HL-60/S4 treated with phorbol 12-myristate 13-acetate at 8.2 ng/mL for 4 days and 3 days (cell line): ENCODE measurements around the gene NUP50.
"Not testable (repeated sequence)": the region's sequence is repeated elsewhere in the genome, so short reads cannot be mapped to it uniquely, and the experiment has no call there.

Source experiments
- in situ Hi-C: fragments of 300-500 bp; cut with MboI; formaldehyde crosslinking; loops from 2 replicates; pipeline ENCODE4 v1.15.0; 2022; ENCODE audit warnings: low sequenced_read_pairs

The NUP50 gene

DNA sequence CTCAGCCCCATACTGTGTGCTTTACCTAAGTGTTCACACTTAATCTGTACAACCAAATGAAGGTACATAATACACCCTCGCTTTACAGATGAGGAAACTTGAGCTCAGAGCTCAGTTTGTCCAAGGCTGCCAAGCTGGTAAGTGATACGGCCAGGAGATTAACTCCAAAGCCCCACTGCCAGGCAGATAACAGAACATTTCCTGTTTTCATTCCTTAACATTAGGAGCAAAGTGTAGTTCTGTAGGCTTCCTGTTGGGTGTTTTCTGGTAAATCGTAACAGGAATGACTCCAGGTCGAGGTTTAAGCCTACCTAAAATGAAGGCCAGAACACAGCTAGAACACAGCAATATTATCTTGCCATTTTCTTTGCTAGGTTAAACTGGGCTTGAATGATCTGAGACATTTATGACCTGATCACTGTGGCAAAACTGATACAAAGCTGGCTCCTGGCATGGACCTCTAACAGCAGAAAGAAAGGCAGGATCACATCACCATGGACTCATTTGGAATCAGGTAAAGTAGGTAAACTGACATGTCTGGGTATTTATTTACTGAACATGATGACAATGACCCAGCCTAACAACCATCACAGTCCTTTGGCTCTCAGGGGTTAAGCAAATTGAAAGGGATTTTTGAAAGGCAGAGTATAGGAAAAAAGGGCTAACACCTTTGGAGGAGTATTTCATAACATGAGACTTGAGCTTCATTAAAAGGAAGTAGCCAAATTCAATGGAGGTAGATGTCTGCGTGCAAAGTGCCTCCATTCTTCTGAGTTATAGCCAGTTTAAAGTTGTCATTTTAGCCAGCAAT, 3.9 kb upstream of the NUP50 start:
- in situ Hi-C loops: no loop called here

DNA sequence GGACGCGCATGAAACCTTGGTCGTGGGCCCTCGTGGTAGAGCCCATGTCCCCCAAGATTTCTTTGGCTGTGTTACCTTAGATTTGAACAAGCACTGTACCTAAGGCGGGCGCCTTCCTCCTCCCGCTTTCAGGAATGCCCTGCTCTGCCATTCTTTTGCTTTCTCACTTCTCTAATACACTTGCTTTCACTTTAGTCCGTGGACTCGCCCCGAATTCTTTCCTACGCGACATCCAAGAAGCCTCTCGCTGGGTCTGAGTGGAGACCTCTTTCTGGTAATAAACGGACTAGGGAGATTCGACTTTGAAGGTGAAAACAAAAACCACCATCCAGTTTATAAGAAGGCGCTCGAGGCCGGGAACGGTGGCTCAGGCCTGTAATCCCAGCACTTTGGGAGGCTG, 1.2 kb upstream of the NUP50 start:
- in situ Hi-C loops: no loop called here

DNA sequence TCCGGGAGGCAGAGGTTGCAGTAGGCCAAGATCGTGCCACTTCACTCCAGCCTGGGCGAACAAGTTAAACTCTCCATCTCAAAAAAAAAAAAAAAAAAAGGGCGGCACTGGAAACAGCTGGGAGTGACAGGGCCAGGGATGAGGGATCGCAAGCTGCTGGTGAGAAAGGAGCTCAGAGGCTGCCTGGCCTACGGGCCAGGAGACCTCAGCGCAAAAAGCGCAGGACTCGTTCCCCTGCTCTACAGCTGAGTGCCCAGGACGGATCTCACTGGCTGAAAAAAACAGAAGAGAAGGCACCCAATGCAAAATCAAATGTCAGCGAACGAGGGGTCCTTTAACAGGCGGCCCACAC, 650 bp upstream of the NUP50 start:
- in situ Hi-C loops: no loop called here

DNA sequence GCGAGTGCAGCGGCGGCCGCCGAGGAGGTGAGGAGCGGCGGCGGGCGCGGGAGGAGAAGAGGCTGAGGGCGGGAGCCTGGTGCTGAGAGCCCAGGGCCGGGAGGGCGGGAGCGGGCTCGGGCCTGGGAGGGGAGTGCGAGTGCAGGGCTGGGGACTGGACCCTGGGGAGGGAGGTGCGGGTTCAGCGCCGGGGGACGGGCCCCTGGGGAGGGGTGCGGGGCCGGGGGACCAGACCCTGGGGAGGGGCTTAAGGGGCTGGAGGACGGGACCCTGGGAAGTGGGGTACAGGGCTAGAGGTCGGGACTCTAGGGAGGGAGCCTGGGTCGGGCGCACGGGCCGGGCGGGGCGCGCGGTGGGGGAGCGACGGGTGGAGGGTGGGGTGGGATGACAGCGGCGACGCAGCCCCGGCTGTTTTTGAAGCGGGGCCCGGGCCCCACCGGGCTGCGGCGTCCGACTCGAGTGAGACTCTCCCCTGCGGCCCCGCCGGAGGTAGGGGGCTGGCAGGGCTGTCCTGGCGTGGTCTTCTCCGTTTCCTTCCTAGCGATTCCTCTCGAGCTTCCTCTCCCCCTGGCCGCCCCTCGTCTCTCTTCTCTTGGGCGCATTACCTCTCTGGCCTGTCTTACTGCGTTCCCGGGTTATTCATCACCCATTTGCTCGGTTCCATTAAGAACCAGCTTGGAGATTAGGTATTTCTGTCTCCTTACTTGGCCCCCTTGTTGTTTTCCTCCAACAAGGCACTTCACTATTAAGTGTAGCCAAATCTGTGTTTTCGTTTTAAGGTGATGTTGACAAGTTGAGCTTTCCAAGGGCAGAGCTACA, 754 bp downstream of the NUP50 start:
- in situ Hi-C loops: no loop called here

DNA sequence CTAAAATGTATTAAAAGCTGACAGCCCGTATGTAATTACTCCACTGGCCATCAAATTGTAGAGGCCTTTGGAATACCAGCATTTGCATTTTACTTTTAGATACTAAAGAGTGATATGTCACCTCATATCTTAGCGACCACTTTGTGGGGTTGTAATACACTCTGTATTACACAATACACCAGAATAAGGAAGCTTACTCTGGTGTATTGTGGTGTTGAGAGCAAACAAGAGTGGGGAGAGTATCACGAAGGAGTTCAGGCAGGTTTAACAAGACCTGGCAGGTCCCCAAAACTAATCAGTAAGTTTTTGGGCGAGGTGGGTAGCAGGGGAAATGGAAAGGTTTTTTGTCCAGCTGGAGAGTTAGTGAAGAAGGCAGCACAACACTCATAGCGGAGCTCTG, 3.2 kb downstream of the NUP50 start:
- in situ Hi-C loops: no loop called here

DNA sequence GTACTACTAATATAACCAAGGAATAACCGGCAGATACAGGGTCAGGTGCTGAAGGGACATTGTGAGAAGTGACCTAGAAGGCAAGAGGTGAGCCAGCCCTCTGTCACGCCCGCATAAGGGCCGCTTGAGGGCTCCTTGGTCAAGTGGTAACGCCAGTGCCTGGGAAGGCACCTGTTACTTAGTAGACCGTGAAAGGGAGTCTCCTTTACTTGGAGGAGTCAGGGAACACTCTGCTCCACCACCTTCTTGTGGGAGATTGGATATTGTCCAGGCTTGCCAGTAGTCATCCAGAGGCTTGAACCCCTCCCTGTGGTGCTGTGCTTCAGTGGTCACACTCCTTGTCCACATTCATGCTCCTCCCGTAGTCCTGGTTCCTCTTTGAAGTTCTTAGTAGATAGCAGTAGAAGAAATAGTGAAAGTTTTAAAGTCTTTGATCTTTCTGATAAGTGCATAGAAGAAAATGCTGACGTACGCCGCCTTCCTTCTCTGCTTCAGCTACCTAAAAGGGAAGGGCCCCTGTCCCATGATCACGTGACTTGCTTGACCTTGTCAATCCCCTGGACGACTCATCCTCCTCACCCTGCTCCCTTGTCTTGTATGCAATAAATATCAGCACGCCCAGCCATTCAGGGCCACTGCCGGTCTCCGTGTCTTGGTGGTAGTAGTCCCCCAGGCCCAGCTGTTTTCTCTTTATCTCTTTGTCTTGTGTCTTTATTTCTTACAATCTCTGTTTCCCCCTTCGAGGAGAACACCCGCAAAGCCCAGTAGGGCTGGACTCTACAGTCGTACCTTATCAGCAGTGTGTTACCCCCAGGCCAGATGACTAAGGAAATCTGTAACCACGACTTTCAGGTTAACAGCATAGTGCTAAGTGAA, 6.1 kb downstream of the NUP50 start:
- in situ Hi-C loops: no loop called here

DNA sequence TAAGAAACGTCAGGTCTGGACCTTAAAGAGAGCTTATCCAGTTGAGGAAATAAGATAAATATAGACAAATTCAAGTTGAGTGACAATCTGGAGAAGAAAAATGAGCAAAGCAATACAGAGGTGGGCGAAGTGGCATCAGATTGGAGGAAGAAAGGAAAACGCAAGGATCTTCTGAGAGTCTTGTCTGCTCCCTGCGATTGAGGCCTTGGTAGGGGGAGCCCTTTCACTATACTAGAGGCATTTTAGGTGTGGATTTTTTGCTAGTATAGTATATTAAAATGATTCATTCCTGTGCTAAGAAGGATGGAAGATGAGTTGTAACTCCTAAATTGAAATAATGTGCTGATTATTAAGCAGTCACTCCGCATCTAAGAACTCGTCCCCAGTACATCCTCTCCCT, 8.1 kb downstream of the NUP50 start:
- in situ Hi-C loops: no loop called here

DNA sequence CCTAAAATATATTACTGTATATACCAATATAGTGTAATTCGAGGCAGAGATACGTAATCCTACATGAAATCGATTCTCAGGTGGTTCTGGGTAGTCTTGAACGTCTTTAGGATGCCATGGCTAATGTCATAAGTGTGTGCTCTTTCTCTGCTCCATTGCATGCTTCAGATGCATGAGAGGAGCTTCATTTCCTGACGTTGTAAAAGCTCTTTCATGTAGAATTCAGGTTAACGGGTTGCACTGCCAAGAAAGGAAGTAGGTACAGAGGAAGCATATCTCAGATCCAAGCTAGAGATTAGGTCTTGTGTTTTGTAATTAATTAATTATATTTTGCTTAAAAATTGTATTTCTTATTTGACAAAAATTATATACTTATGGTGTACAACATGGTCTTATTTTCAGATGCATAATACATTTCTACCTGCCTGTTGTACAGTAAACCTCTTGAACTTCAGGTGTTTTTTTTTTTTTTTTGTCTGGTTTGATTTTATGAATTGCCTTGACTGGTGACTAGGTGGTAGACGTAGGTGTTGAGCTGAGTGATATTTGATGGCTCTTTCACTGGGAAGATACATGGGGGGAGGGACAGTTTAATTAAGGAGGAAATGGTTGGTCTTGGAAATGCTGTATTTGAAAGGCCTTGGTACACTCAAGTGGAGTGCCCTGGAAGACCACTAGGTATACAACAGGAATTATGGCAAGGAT, 9.3 kb downstream of the NUP50 start:
- in situ Hi-C loops: no loop called here

DNA sequence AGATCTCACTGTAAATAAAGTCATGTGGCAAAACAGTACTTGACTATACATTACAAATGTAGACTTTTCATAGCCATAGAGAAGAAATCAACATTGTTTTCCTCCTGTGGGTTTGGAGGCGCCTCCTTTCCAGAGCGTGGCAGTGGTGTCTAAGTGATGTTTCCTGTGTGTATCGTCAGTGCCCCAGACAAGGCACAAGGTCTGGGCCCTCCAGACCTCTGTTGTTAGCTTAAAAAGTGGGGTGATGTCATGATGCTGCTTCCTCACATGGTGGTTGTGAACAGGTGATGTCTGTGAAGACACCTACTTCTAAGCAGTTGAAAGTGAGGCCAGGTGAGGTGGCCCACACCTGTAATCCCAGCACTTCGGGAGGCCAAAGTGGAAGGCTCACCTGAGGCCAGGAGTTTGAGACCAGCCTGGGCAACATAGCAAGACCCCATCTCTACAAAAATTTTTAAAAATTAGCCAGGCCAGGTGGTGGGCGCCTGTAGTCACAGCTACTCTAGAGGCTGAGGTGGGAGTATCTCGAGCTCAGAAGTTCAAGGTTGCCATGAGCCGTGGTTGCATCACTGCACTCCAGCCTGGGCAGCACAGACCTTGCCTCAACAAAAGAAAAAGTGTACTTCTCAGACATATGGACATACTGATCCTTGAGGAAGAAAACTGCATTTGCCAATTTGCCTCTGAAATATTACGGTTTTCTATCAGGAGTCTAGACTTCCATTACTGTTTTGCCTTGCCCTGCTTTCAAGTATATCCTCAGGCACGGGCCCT, 15.7 kb downstream of the NUP50 start:
- in situ Hi-C loops: no loop called here

DNA sequence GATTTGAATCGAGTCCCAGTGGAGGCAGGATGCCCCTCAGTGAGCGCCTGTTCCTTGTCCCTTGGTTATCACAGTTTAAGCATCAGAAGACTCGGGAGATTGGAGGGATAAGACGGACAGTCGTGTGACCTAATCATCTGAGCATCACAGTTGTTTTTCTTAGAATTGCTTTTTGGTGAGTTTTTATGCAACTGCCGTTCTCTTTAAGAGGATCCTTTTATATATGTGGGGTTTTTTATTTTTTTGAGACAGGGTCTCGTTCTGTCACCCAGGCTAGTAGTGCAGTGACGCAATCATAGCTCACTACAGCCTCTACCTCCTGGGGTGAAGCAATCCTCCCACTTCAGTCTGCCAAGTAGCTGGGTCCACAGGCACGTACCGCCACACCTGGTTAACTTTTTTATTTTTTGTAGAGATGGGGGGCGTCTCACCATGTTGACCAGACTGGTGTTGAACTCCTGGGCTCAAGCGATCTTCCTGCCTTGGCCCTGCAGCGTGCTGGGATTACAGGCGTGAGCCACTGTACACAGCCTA, 16.5 kb downstream of the NUP50 start:
- in situ Hi-C loops: no loop called here

DNA sequence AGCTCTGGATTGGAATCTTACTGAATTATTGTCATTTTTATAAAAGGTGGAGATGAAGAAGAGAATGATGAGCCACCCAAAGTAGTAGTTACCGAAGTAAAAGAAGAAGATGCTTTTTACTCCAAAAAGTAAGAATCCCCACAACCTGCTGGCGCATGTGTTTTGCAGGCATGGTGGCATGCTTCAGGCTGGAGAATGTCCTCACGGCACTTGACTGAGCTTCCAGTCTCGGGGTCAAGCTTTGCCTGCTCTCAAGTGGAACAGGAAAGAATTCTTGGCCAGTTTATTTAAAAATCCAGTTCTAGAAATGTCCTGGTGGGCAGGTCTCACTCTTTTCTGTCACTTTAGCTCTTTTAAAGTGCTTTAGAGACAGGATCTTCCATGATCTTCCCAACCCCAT, 17.5 kb downstream of the NUP50 start:
- in situ Hi-C loops: no loop called here

DNA sequence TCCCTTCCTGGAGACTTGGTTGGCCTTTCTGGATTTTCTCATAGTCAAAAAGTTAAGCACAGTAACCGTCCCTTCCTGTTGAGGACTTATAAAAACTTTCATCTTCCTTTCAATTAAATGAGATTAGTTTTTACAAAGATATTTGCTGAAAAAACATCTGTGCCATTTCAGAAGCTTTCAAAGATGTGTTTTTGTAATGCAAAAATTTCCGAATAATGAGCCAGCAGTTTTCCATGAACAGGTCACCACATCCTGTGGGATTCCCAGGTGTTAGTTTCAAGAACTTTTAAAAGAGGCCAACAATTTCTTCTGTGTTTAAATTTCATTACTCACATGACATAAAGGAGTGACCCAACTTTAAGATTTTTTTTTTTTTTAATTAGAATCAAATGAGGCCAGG, 18.0 kb downstream of the NUP50 start:
- in situ Hi-C loops: no loop called here

DNA sequence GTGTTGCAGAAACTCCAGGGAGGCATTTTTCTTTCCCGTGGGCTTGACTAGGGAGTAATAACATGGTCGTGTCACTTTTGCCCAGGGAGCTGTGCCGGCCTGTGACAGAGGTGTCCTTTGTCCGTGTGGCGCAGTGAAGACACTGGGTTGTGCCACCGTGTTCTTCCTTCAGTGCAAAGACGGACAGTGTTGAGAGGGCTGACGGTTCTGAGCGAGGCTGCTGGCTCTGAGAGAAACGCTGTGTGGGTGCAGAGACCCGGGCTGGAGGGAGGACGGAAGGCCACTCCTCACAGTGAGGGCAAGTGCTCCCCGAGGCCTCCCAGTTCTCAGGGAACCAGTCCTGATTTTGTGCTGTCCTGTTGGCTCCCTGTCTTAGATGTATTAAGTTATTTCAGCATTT, 20.2 kb downstream of the NUP50 start:
- in situ Hi-C loops: no loop called here

DNA sequence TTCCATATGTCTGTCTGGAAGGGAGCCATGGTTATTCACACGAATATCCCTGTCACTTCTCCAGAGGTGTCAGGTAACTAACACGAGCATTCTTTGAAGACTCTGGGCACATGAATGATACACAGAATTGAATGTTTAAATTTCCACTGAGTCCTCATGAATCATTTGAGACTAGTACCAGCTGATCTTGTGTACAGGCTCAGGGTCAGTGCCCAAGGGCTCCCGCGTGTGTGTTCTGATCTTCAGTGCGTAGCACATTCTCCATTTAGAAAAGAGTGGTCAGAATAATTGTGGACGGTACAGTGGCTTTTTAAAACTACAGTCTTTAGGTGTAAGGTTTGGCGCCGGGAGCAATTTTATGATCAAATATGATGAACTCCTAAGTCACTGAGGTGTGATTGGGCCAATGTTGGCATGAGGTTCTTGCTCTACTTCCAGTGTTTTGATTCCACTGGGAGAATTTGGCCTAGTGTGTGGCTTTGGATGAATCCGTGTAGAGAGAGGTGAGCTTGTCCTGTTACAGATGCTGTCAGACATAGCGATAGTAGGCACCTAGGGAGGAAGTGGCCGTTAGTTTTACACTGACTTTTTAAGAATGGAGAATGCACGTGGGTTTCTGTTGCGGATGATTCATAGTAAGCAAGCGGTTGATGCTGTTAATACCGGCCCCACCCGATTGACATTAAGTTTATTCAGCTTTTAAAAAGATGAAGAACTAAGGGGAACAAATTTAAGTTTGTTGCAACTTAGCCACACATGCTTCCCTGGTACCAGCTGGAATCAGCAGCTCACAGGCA, 22.2 kb downstream of the NUP50 start:
- in situ Hi-C loops: no loop called here

DNA sequence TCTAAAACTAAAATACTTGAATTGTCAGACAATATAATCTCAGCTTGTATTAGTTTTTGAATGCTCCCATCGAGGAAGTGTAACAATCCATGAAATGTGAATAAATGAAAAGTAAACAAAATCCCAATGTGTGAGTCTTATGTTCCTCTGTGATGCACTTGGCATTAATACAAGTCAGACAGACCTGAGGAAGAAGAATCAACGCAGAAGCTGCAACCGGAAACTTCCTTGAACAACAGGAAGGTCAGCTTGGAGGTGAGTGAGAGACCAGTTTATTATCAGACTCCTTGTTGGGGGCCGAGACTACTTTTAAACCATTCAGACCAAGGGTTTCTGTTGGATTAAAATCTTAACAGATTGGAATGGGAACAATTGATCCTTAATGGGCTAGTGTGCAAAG, 24.2 kb downstream of the NUP50 start:
- in situ Hi-C loops: no loop called here

DNA sequence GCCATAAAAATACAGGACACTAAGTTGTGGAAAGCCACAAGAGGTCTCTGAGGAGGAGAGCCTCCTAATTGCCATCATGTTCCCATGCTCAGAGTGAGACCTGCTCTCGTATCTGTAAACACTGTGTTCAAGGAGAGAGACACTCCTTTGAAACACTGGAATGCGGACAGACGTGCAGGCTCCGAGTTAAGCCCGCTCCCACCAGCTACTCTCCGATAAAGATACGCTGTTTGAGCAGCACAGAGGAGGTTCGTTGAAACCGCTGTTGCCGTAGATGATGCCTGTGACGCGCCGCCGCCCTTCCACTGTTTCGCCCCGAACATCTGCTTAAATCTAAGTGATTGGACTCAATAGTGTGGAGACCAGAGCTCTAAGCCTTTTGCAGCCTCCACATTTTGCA, 25.1 kb downstream of the NUP50 start:
- in situ Hi-C loops: no loop called here

DNA sequence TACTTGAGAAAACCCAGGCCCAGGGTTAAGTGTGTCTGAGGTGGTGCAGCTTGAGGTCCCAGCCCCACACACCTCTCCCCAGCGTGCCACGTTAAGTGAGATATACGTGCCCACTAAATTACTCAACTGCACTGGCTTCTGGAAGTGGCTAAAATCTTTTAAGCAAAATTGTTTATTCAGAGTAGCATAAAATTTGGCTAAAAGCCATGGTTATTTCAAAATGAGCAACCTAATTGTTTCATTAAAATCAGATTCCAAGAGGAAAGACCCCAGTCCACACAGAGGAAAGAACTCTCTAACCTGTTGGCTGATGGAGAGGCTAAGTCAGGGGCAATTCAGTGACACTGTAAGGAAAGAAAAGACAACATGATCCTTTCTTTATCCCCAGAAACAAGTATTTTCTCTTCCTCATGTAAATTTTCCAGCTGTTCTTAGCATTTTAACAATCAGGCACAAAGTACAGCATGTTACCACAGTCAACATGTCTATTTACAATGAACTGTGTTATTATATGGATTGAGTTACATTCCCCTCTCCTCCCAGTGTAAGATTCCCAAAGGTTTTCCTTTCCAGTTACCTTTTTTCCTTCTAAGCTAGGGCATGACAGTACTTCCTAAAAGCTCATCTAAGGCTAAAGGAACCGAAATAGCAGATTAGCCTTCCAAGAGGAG, 26.6 kb downstream of the NUP50 start:
- in situ Hi-C loops: no loop called here

DNA sequence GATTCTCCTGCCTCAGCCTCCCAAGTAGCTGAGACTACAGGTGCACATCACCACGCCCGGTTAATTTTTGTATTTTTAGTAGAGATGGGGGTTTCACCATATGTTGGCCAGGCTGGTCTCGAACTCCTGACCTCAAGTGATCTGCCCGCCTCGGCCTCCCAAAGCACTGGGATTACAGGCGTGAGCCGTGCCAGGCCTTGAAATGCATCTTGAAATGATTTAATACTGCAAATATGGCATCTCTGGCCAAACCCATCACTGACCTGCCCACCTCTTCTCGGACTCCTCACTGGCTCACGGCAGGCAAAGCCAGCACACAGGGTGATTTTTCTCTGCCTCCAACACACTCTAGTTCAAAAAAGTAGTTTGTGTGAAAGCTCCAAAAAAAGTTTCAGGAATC, 28.0 kb downstream of the NUP50 start:
- in situ Hi-C loops: not testable (repeated sequence)
